ENCODE results near the gene VRTN.
"Not testable (repeated sequence)": the region's sequence is repeated elsewhere in the genome, so short reads cannot be mapped to it uniquely, and the experiment has no call there.

VRTN gene

DNA sequence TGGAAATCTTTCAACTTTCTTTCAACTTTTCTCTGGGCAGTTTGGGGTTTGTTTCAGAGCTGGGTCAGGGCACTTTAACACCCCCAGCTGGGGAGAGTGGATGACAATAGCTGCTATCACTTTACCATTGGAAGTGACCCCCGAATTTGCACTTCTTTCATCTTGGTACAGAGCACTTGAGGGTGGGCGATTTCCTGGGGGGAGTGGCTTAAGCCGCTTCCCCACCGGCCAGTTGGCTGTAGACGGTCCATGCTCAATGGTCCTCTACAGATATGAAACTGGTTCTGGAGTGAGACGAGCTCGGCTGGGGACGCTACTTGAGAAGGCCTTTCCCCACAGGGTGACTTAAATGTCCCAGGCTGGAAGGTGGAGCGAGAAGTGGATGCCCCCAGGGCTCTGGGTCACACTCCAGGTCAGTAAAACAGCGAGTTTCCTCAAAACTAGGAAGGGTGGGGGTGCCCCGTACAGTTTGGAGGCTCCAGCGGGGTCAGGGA, at the start of gene VRTN:
Gene VRTN (plus strand): TSS at position 231 of the 494 bp plus-strand sequence. CDS start 8,313 bp downstream, outside the sequence.
- DNase-seq = no peak

DNA sequence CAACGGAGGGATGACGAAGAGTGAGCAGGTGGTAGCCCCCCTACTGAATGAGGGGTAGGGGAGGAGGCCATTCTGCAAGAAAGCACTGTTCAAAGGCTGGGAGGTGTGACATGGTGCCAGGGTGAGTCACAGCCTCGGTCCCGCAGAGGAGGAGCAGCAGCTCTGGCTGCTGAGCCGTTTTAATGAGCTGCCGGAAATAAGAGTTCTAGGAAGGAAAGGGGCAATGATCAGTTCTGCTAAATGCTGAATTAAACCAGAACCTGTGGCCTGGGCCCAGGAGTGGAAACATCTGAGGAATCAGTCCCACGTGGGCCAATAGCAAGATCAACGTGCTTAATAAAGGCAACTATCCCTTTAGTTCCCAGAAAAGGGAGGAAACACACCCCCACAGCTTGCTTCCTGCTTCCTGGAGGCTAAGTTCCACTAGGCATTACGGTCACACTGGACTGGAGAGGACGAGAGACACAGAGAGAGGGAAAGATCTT, 49.2 kb upstream of the VRTN start:
- DNase-seq = no peak

GRCh38 chr14:74301594-74302151, 46.6 kb upstream of the VRTN start:
- DNase-seq = no peak

GRCh38 chr14:74302152-74302628, 46.1 kb upstream of the VRTN start:
- peak; percentile 21 for DNase-seq

- DNase-seq = peak; percentile 81
Measured at GRCh38 chr14:74302634-74303569, 45.4 kb upstream of the VRTN start, which contains the start of gene ABCD4. ABCD4 (minus strand) TSS chr14:74302934; CDS start chr14:74302912, 22 bp downstream.

DNA sequence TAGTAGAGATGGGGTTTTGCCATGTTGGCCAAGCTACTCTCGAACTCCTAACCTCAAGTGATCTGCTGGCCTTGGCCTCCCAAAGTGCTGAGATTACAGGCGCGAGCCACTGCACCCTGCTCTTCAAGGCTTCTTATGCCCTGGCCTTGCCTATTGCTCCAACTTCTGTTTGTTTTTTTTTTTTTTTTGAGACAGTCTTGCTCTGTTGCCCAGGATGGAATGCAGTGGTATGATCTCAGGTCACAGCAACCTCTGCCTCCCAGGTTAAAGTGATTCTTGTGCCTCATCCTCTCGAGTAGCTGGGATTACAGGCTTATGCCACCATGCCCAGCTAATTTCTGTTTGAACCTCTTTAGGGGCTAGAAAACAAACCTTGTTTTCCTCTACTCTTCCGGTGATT, 39.6 kb upstream of the VRTN start:
- no peak for DNase-seq

DNA sequence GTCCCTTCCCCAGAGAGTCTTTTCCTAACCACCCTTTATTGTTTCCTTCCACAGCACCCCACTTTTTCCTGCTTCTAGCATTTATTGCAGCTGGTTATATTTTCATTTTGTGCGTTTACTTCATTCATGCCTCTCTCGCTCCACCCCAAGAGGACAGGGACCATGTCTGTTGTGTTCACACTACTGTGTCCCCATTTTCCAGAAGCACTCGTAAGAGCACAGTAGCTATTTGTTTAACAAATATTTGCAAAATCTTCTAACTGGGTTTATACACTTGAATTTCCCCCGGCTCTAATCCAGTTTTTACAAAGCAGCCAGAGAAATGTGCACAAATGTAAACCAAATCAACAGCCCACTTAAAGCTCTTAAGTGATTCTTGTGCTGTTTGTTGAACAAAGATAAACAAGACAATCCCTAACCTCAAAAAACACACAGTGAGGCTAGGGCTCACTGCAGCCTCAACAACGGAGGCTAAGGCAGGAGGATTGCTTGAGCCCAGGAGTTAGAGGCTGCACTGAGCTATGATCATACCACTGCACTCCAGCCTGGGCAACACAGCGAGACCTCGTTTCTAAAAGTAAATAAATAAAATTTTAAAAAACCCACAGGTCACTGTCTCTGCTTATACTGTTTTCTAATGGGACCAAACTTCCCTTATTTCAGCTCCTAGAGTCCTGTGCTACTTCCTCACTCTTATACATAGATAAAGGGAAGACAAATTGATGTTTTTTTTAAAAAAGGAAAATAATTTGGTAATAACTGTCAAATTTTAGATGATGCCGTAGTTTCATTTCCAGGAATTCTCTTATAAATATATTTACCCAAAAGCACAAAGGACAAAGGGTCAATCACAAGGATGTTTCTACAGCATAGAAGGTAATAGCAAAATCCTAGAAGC, 38.9 kb upstream of the VRTN start:
- no peak for DNase-seq

DNA sequence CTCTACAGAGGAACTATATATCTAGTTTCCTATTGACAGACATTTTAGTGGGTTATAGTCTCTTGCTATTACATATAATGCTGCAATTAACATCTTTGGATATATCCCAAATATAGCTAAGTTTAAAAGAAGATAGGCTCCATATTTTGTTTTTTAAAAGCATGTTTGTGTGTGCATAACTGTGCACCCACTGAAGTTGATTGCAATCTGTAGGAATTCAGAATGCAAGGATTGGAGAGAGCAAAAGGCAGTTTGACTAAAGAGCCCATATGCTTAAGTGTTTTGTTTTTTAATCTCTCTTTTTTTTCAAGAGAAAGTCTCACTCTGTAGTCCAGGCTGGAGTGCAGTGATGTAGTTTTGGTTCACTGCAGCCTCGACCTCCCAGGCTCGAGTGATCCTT, 36.1 kb upstream of the VRTN start:
- no peak for DNase-seq

- no peak for DNase-seq
Measured at GRCh38 chr14:74313601-74314000, 34.7 kb upstream of the VRTN start.

GRCh38 chr14:74314576-74314975, 33.7 kb upstream of the VRTN start:
- DNase-seq = no peak

DNA sequence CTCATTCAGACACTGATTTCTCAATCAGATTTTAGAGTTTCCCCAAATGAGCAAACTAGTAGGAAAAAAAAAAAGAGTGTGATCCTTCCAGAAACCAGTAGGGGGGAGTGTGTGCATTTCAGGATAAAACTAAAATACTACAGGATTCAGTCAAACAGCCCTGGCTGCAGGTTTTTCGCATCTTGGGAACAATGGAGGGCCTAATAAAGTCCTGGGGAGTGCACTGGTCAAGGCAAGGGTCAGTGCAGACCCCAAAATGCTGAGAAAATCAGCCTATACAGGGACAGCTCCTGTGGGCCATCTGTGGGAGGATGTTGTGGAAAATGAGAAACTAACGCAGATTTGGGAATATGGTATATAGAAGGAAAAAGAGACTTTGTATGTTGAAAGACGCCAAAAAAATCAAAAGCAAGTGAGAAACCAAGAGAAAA, 23.3 kb upstream of the VRTN start:
- DNase-seq = peak; percentile 16

GRCh38 chr14:74325446-74325845, 22.8 kb upstream of the VRTN start:
- DNase-seq = no peak

- no peak for DNase-seq
Measured at GRCh38 chr14:74326369-74327152, 21.7 kb upstream of the VRTN start.

- not testable (repeated sequence) for DNase-seq
Measured at GRCh38 chr14:74329950-74330552, 18.2 kb upstream of the VRTN start.

DNA sequence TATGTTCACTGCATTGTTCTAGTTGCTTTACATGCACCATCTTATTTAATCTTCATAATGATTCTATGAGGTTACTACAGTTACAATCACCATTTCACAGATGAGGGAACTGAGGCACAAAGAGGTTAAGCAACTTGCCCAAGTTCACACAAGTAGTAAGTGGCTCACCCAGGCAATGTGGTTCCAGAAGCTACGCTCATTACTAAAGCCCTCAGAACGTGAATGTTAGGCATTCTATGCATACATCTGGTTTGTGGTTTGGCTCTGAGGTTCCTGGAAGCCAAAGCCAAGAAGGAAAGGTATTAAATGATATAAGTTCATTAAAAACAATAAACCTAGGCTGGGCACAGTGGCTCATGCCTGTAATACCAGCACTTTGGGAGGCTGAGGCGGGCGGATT, 14.4 kb upstream of the VRTN start:
- no peak for DNase-seq

- DNase-seq = no peak
Measured at GRCh38 chr14:74346341-74346740, 1.9 kb upstream of the VRTN start.

GRCh38 chr14:74347097-74347794, 1.0 kb upstream of the VRTN start:
- DNase-seq = no peak

- no peak for DNase-seq
Measured at GRCh38 chr14:74347795-74348100, 523 bp upstream of the VRTN start.

- DNase-seq = no peak
Measured at GRCh38 chr14:74348735-74349463, 628 bp downstream of the VRTN start.

- DNase-seq = no peak
Measured at GRCh38 chr14:74349757-74350156, 1.5 kb downstream of the VRTN start.
